T-cell (primary cell): ENCODE measurements around the gene RNASEH2B. TPM values are rescaled to one million over a fixed set of nuclear protein-coding genes. Genes with fewer than 3 reads are reported as not detected.

Source experiments
- ATAC-seq, 4 experiments: fragments of 200-7000 bp in 3 of 4; fragments of 150-1000 bp in 1 of 4; cut with Tn5 transposase; replicated peaks in 1 of 4; 1 replicate in 3 of 4; 2 replicates in 1 of 4; pipeline ENCODE4 v1.10.0; 2021; ENCODE audit warnings: moderate library complexity in 3 of 4, mild to moderate bottlenecking in 2 of 4, moderate number of reproducible peaks in 1 of 4
- CTCF ChIA-PET, 2 donors: fragments of 300-600 bp; sonication (Branson Sonifier 250); formaldehyde crosslinking; loops; one replicate each; lab custom pipeline; 2022; ENCODE audit warnings: antibody characterized with exemption in 2 of 2; lab: Charles Lee
- POLR2A ChIA-PET, 2 donors: fragments of 300-600 bp; sonication (Branson Sonifier 250); formaldehyde crosslinking; loops; one replicate each; lab custom pipeline; 2022; ENCODE audit warnings: antibody characterized with exemption in 2 of 2; lab: Charles Lee
- DNase-seq, 35 experiments: peaks; one replicate each; pipeline versions ENCODE4 v3.0.0 to v3.0.0-alpha.2; 2013 to 2023
- H3K27ac ChIP-seq: one replicate; pipeline ENCODE4 v1.5.1; 2013; ENCODE audit warnings: low read length
- H3K27me3 ChIP-seq, 2 experiments: replicated peaks in 1 of 2; 1 replicate in 1 of 2; 2 replicates in 1 of 2; pipeline versions ENCODE4 v1.6.1 to v1.7.0; 2013; ENCODE audit warnings: low read length in 1 of 2, mixed read lengths in 1 of 2; ENCODE audit not compliant: control insufficient read depth in 2 of 2, insufficient read depth in 2 of 2; ENCODE audit errors: extremely low read depth in 1 of 2
- H3K36me3 ChIP-seq, 2 donors: 1 replicate in 1 of 2; 2 replicates in 1 of 2; pipeline versions ENCODE4 v1.6.1 to v1.7.0; 2013; ENCODE audit warnings: low read length in 1 of 2; ENCODE audit not compliant: control insufficient read depth in 2 of 2, insufficient read depth in 1 of 2; ENCODE audit errors: extremely low read depth in 1 of 2
- H3K4me1 ChIP-seq, 2 experiments: 1 replicate in 1 of 2; 2 replicates in 1 of 2; pipeline versions ENCODE4 v1.6.1 to v1.7.0; 2013; ENCODE audit warnings: low read length in 2 of 2, mixed read lengths in 1 of 2; ENCODE audit not compliant: insufficient read depth in 2 of 2, control insufficient read depth in 1 of 2; ENCODE audit errors: extremely low read depth in 1 of 2
- H3K4me3 ChIP-seq, 2 donors: 1 replicate in 1 of 2; 2 replicates in 1 of 2; pipeline versions ENCODE4 v1.5.1 to v1.7.0; 2013; ENCODE audit warnings: mild to moderate bottlenecking in 2 of 2, low read length in 1 of 2, moderate library complexity in 1 of 2; ENCODE audit not compliant: control insufficient read depth in 1 of 2; ENCODE audit errors: extremely low read depth in 1 of 2
- H3K9me3 ChIP-seq: 2 replicates; pipeline ENCODE4 v1.7.0; 2013
- H3K27ac Mint-ChIP-seq, 2 donors: one replicate each; pipeline ENCODE4 v1.8.0; 2020 to 2021; ENCODE audit warnings: mild to moderate bottlenecking in 2 of 2, mixed read lengths in 2 of 2
- H3K27me3 Mint-ChIP-seq, 2 donors: one replicate each; pipeline ENCODE4 v1.8.0; 2021 to 2022; ENCODE audit warnings: mixed read lengths in 2 of 2
- H3K36me3 Mint-ChIP-seq: one replicate; pipeline ENCODE4 v1.8.0; 2021; ENCODE audit warnings: mixed read lengths
- H3K4me1 Mint-ChIP-seq, 3 donors: one replicate each; pipeline ENCODE4 v1.8.0; 2020 to 2022; ENCODE audit warnings: mixed read lengths in 3 of 3, mild to moderate bottlenecking in 1 of 3
- H3K4me3 Mint-ChIP-seq, 3 donors: one replicate each; pipeline ENCODE4 v1.8.0; 2020 to 2022; ENCODE audit warnings: mild to moderate bottlenecking in 3 of 3, mixed read lengths in 3 of 3, moderate library complexity in 3 of 3
- H3K9me3 Mint-ChIP-seq, 3 donors: one replicate each; pipeline ENCODE4 v1.8.0; 2020 to 2022; ENCODE audit warnings: mixed read lengths in 3 of 3
- WGBS: methylation state at CpG from one replicate; pipeline ENCODE4 v1.1.5; 2013; ENCODE audit warnings: missing lambda C conversion rate; ENCODE audit not compliant: insufficient coverage; 5-methylcytosine and 5-hydroxymethylcytosine counted together
- total RNA-seq, 35 experiments: library from RNA in 6 of 35; stranded (reverse) in 6 of 35; fragments of 120-200 nt in 1 of 35; gene quantifications; one replicate each; pipeline versions ENCODE4 v1.2.1 to v1.2.4 and lab custom pipeline; 2013 to 2026

Gene RNASEH2B
- total RNA-seq, 5 donors from 2014 or later (not counting 1 experiment from before 2014, with no cell fraction given): 60.5 to 90.2 (median 68.6) TPM

DNA sequence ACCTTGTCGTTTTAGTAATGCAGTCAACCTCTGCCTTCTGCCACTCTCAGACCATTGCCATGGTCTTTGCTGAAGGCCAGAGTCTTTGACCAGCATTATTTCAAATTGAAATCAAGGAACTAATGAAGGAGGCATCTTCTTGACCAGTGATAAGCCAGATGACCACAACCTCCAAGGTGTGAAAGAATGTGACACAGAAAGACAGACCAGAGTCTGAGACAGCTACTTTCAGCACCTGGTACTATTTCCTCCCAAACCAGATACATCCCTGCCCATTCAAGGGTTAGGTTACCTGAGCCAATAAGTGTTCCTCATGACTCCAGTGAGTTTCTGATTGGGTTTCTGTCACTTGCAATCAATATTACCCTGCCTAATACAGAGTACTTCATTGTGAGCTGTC lies 20.3 kb upstream of the RNASEH2B start:
- no peak for DNase-seq
- POLR2A ChIA-PET: no interaction called here

DNA sequence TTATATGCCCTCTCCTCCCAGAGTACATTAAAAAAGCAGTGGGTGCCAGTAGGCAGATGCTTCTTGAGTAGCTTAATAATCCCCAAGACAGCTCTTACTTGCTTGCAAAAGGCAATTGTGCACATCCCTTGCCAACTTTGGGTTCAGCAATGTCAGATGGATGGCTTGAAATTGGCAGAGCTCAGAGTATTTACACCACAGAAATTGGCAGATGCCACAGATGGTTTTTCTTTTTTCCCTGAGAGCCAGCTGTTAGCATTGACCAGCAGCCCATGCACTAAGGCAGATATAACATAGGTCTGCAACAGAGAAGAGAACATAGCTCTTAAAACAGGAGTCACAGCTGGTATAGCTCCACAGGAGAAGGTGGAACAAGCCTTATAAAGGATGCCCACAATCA lies 18.4 kb upstream of the RNASEH2B start:
- Histone ChIP-seq H3K36me3 (no peaks in the 10 kb centered on the region), H3K27ac (no peak overlapping the region), H3K4me3 (no peak overlapping the region), H3K4me1 (peaks cover 17 to 27% of the 10 kb centered on the region in 2 experiments), H3K9me3 (no peaks in the 10 kb centered on the region), H3K27me3 (no peaks in the 10 kb centered on the region)
- Mint-ChIP-seq H3K4me1 (peaks cover 43 to 45% (median 45%) of the 10 kb centered on the region in 3 donors), H3K4me3 (peak overlapping the region in 2 of 3 donors; percentile 31 to 76), H3K36me3 (peaks cover 4% of the 10 kb centered on the region), H3K27me3 (no peaks in the 10 kb centered on the region), H3K9me3 (no peaks in the 10 kb centered on the region), H3K27ac (peak overlapping the region; percentile 97 to 99)
- ATAC-seq (no peak), DNase-seq (no peak)
- CTCF ChIA-PET: interaction anchor here (0.5 to 4.9 kb wide), 5 partner anchors 10 to 90 kb away, joined by 3 to 69 read pairs (median 6); no protein-coding TSS in a partner anchor
- POLR2A ChIA-PET: interaction anchor here (0.7 to 0.9 kb wide), 2 partner anchors 18 to 724 kb away, joined by 3 to 4 read pairs; partner anchors contain the start of gene RNASEH2B (in 1 of the 2)

More for the DNA sequence above, 20.3 kb upstream of the RNASEH2B start:
- Mint-ChIP-seq H3K36me3 (no peaks in the 10 kb centered on the region), H3K27ac (no peak overlapping the region), H3K9me3 (no peaks in the 10 kb centered on the region), H3K27me3 (no peaks in the 10 kb centered on the region), H3K4me1 (peaks cover 38 to 39% (median 38%) of the 10 kb centered on the region in 3 donors), H3K4me3 (no peak overlapping the region)
- ATAC-seq: no peak
- peaks cover 15 to 25% of the 10 kb centered on the region in 2 experiments for H3K4me1 ChIP-seq
- H3K4me3 ChIP-seq: no peak overlapping the region
- no peak overlapping the region for H3K27ac ChIP-seq
- H3K36me3 ChIP-seq: no peaks in the 10 kb centered on the region
- no peaks in the 10 kb centered on the region for H3K9me3 ChIP-seq
- CTCF ChIA-PET: no interaction called here
- H3K27me3 ChIP-seq: no peaks in the 10 kb centered on the region
- WGBS: 33% methylated on average over 1 of the region's 1 CpG

DNA sequence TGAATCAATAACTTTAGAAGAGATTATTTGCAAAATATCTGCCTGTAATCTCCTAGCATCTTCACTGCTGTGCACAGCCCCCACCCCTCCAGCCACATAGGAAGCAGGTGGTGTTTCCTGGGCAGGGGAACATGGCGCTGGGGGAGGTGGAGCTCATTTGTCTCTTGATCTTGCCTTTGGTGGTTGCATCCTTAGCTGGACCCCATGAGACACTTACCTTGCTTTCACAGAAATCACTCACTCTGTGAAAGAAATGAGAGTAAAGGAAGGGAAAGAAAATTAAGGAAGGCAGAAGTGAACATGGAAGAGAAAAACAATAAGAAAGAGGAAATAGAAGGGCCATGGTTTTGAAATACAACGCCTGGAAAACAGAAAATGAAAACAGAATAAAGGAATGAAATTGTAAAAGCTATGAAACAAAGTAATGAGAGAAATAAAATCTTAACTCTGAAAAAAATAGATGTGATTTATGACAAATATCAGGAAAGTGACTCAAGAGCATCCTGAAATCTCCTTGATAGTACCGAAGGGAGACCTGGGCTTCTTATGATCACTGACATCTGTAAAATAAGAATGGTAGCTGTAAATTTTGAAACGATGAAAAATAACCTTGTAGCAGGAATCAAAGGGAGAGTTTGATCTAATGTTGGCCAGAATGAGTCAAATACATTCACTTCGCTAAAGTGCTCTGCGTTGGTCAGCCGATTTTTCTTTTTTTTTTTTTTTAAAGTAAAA lies 17.2 kb upstream of the RNASEH2B start:
- ATAC-seq (peak; percentile 37 to 69 (median 68)), DNase-seq (peak in 25 of 35 experiments; percentile 16 to 57 (median 27))
- Histone ChIP-seq H3K36me3 (no peaks in the 10 kb centered on the region), H3K27ac (peak overlapping the region; percentile 87), H3K27me3 (no peaks in the 10 kb centered on the region), H3K4me3 (peak overlapping the region; percentile 11 to 15), H3K9me3 (no peaks in the 10 kb centered on the region), H3K4me1 (peaks cover 17 to 27% of the 10 kb centered on the region in 2 experiments)
- no peaks in the 10 kb centered on the region for H3K27me3 Mint-ChIP-seq
- H3K36me3 Mint-ChIP-seq: peaks cover 4% of the 10 kb centered on the region
- no peaks in the 10 kb centered on the region for H3K9me3 Mint-ChIP-seq
- CTCF ChIA-PET: interaction anchor here (1.2 to 4.9 kb wide), 4 partner anchors 17 to 177 kb away, joined by 4 to 69 read pairs (median 6); partner anchors contain the start of gene RNASEH2B (in 1 of the 2)
- H3K27ac Mint-ChIP-seq: peak overlapping the region; percentile 97 to 99
- H3K4me1 Mint-ChIP-seq: peaks cover 43 to 45% (median 45%) of the 10 kb centered on the region in 3 donors
- peak overlapping the region; percentile 71 to 76 (median 75) for H3K4me3 Mint-ChIP-seq
- POLR2A ChIA-PET: interaction anchor here (0.5 to 2.1 kb wide), 9 partner anchors 17 to 722 kb away, joined by 3 to 10 read pairs (median 4); partner anchors contain the start of gene RNASEH2B (in 1 of the 2)
- 4% methylated on average over 3 of the region's 7 CpGs for WGBS

DNA sequence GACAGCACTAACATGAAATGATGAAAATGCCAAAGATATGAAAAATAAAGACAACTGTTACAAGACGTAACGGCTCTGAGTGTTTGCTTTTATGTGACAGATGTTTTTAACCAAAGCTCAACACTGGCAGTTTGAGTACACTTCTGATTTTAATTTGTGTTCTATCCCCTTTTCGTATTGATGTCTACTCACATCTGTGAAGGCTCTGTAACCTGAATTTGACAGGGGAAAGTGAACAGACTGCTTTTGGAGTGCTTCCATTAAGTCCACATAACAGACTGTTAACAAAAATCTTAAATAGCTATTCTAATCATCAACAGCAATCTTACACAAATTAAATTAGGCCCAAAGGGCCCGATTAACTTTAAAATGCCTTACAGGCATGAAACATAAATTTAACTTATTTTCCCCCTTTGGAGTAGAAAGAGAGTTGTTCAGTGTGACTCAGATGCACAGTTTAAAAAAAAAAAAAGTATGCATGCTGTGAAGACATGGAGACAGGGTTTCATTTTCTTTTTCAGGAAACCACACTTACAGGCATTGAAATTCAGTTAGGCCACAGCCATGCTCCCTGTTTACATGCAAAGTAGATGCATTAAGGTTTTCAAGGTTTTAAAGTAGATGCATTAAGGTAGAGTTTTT lies 16.3 kb upstream of the RNASEH2B start:
- Histone ChIP-seq H3K27ac (peak overlapping the region; percentile 87), H3K9me3 (no peaks in the 10 kb centered on the region), H3K36me3 (no peaks in the 10 kb centered on the region), H3K27me3 (no peaks in the 10 kb centered on the region), H3K4me1 (peaks cover 17 to 27% of the 10 kb centered on the region in 2 experiments), H3K4me3 (peak overlapping the region in 1 of 2 donors; percentile 15)
- ChIA-PET CTCF (interaction anchor here (0.5 to 4.9 kb wide), 4 partner anchors 16 to 1100 kb away, joined by 3 to 69 read pairs (median 5); partner anchors contain the start of gene RNASEH2B (in 1 of the 2)), POLR2A (interaction anchor here (0.5 to 2.1 kb wide), 10 partner anchors 8 to 810 kb away, joined by 3 to 10 read pairs (median 3); no protein-coding TSS in a partner anchor)
- no peaks in the 10 kb centered on the region for H3K9me3 Mint-ChIP-seq
- H3K27ac Mint-ChIP-seq: peak overlapping the region; percentile 98 to 99
- peaks cover 43 to 45% (median 45%) of the 10 kb centered on the region in 3 donors for H3K4me1 Mint-ChIP-seq
- no CpG with 5 or more reads among the region's 4 CpGs for WGBS
- ATAC-seq: peak; percentile 89 to 92 (median 92)
- DNase-seq: peak in 5 of 35 experiments; percentile 2 to 72 (median 10)
- no peaks in the 10 kb centered on the region for H3K27me3 Mint-ChIP-seq
- H3K4me3 Mint-ChIP-seq: peak overlapping the region; percentile 74 to 76 (median 74)
- peaks cover 4% of the 10 kb centered on the region for H3K36me3 Mint-ChIP-seq

DNA sequence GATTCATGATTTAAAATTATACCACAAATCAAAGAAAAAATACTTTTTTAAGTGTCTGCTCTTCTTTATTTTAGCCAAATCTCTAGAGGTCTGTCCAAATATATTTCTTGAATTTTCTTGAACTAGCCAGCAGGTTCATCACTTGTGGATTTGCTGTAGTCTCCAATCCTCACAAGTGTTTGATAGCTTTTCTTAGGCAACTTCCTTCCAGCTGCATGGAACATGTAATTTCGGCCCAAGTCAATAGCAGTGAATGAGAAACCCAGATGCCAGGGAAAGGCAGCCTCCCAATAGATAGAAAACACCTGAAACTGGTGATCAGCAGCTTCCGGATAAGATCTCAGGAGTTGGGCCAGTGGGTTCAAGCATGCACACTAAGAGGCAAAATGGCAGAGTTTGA lies 15.6 kb upstream of the RNASEH2B start:
- 73% methylated on average over 2 of the region's 2 CpGs for WGBS
- no peaks in the 10 kb centered on the region for H3K27me3 ChIP-seq
- H3K4me3 ChIP-seq: no peak overlapping the region
- H3K27ac Mint-ChIP-seq: peak overlapping the region; percentile 98 to 99
- H3K36me3 Mint-ChIP-seq: peaks cover 4% of the 10 kb centered on the region
- H3K4me3 Mint-ChIP-seq: peak overlapping the region in 1 of 3 donors; percentile 76
- peak overlapping the region; percentile 87 for H3K27ac ChIP-seq
- ChIA-PET POLR2A (interaction anchor here in 1 of 2 donors (0.6 to 0.7 kb wide), 2 partner anchors 16 to 810 kb away, joined by 3 read pairs; no protein-coding TSS in a partner anchor), CTCF (interaction anchor here in 1 of 2 donors (0.6 to 4.9 kb wide), 2 partner anchors 19 to 768 kb away, joined by 6 to 69 read pairs; no protein-coding TSS in a partner anchor)
- no peaks in the 10 kb centered on the region for H3K27me3 Mint-ChIP-seq
- ATAC-seq: no peak
- H3K9me3 Mint-ChIP-seq: no peaks in the 10 kb centered on the region
- no peaks in the 10 kb centered on the region for H3K9me3 ChIP-seq
- peaks cover 17 to 27% of the 10 kb centered on the region in 2 experiments for H3K4me1 ChIP-seq
- H3K36me3 ChIP-seq: no peaks in the 10 kb centered on the region
- H3K4me1 Mint-ChIP-seq: peaks cover 43 to 45% (median 45%) of the 10 kb centered on the region in 3 donors
- DNase-seq: no peak

DNA sequence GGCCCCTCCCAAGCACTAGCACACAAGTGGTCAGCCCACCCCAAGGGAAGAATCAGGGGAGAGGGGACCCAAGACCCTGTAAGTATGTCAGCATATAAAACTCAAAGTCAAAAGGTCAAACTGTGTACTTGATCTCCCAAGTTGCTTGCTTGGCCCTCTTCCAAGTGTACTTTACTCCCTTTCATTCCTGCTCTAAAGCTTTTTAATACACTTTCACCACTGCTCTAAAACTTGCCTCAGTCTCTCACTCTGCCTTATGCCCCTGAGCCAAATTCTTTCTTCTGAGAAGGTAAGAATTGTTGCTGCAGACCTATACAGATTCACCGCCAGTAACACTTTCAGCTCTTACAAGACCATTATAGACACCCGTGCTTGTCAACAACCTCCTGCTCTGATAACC lies 15.1 kb upstream of the RNASEH2B start:
- Histone ChIP-seq H3K27me3 (no peaks in the 10 kb centered on the region), H3K9me3 (no peaks in the 10 kb centered on the region), H3K4me3 (no peak overlapping the region), H3K36me3 (no peaks in the 10 kb centered on the region), H3K27ac (peak overlapping the region; percentile 87), H3K4me1 (peaks cover 17 to 27% of the 10 kb centered on the region in 2 experiments)
- Mint-ChIP-seq H3K27me3 (no peaks in the 10 kb centered on the region), H3K9me3 (no peaks in the 10 kb centered on the region), H3K27ac (peak overlapping the region; percentile 98 to 99), H3K4me3 (no peak overlapping the region), H3K4me1 (peaks cover 43 to 45% (median 45%) of the 10 kb centered on the region in 3 donors), H3K36me3 (peaks cover 4% of the 10 kb centered on the region)
- ChIA-PET POLR2A (no interaction called here), CTCF (interaction anchor here in 1 of 2 donors (0.6 to 4.9 kb wide), 2 partner anchors 19 to 769 kb away, joined by 6 to 69 read pairs; no protein-coding TSS in a partner anchor)
- WGBS: no CpG with 5 or more reads among the region's 2 CpGs
- no peak for DNase-seq
- ATAC-seq: no peak
